NCI-H2196 treated with DMSO at 0.1 percent for 48 hours (cell line): ENCODE data around the gene NEDD4.

Experiments used
- DNase-seq: peaks from one replicate; lab custom pipeline; 2025; ENCODE audit not compliant: unreplicated experiment; lab: John Stamatoyannopoulos, UW

The NEDD4 gene

GRCh38 chr15:55784286-55784685 lies 209.1 kb downstream of the NEDD4 start:
- no peak for DNase-seq

- no peak for DNase-seq
Measured at GRCh38 chr15:55782901-55783300, 210.5 kb downstream of the NEDD4 start.

- no peak for DNase-seq
Measured at GRCh38 chr15:55780292-55780691, 213.1 kb downstream of the NEDD4 start.

- no peak for DNase-seq
Measured at GRCh38 chr15:55778932-55779331, 214.5 kb downstream of the NEDD4 start.
